H9 (cell line): ENCODE results near the gene MYO5B. TPM values are rescaled to one million over a fixed set of nuclear protein-coding genes. Genes with fewer than 3 reads are reported as not detected.

Experiments used
- DNase-seq: peaks from one replicate; pipeline ENCODE4 v3.0.0-alpha.2; 2017
- H2AFZ ChIP-seq: one replicate; pipeline ENCODE4 v1.6.1; 2013; ENCODE audit warnings: mild to moderate bottlenecking, low read length, control low read depth, moderate library complexity
- H2AK5ac ChIP-seq: 2 replicates; pipeline ENCODE4 v1.6.1; 2013; ENCODE audit warnings: low read length, control low read depth, mixed read lengths; ENCODE audit not compliant: insufficient read length
- H2BK120ac ChIP-seq: one replicate; pipeline ENCODE4 v1.6.1; 2013; ENCODE audit warnings: low read depth, mild to moderate bottlenecking, low read length, control low read depth, inconsistent platforms; ENCODE audit not compliant: poor library complexity, severe bottlenecking
- H2BK12ac ChIP-seq: 2 replicates; pipeline ENCODE4 v1.6.1; 2013; ENCODE audit warnings: low read length, control low read depth, mixed read lengths, low read depth; ENCODE audit not compliant: insufficient read length
- H2BK15ac ChIP-seq: 2 replicates; pipeline ENCODE4 v1.6.1; 2013; ENCODE audit warnings: low read depth, low read length, control low read depth
- H2BK20ac ChIP-seq: one replicate; pipeline ENCODE4 v1.6.1; 2013; ENCODE audit warnings: low read depth, mild to moderate bottlenecking, low read length, control low read depth, inconsistent platforms; ENCODE audit not compliant: poor library complexity, severe bottlenecking
- H2BK5ac ChIP-seq: 2 replicates; pipeline ENCODE4 v1.6.1; 2013; ENCODE audit warnings: low read length, control low read depth, mixed read lengths; ENCODE audit not compliant: insufficient read length
- H3K14ac ChIP-seq: 2 replicates; pipeline ENCODE4 v1.6.1; 2013; ENCODE audit warnings: low read length, control low read depth; ENCODE audit not compliant: insufficient read depth
- H3K18ac ChIP-seq: 2 replicates; pipeline ENCODE4 v1.6.1; 2013; ENCODE audit warnings: low read depth, mild to moderate bottlenecking, mixed read lengths, low read length, control low read depth; ENCODE audit not compliant: insufficient read length
- H3K23ac ChIP-seq: 2 replicates; pipeline ENCODE4 v1.6.1; 2013; ENCODE audit warnings: low read length, control low read depth, mixed read lengths, low read depth; ENCODE audit not compliant: insufficient read length
- H3K23me2 ChIP-seq: 2 replicates; pipeline ENCODE4 v1.6.1; 2013; ENCODE audit warnings: low read depth, mild to moderate bottlenecking, mixed read lengths, low read length, control low read depth; ENCODE audit not compliant: insufficient read length, poor library complexity, severe bottlenecking
- H3K27ac ChIP-seq: 2 replicates; pipeline ENCODE4 v1.5.1; 2013; ENCODE audit warnings: low read length, control low read depth, mixed read lengths, low read depth; ENCODE audit not compliant: insufficient read length
- H3K27me3 ChIP-seq: 2 replicates; pipeline ENCODE4 v1.6.1; 2013; ENCODE audit warnings: low read length, control low read depth, inconsistent platforms; ENCODE audit not compliant: insufficient read depth
- H3K4ac ChIP-seq: 2 replicates; pipeline ENCODE4 v1.6.1; 2013; ENCODE audit warnings: low read depth, mild to moderate bottlenecking, control low read depth, inconsistent platforms, low read length, moderate library complexity
- H3K4me1 ChIP-seq: 2 replicates; pipeline ENCODE4 v1.6.1; 2013; ENCODE audit warnings: low read length, control low read depth, inconsistent platforms; ENCODE audit not compliant: insufficient read depth
- H3K4me2 ChIP-seq: 2 replicates; pipeline ENCODE4 v1.6.1; 2013; ENCODE audit warnings: low read length, control low read depth, mixed read lengths; ENCODE audit not compliant: insufficient read length, insufficient read depth
- H3K56ac ChIP-seq: 2 replicates; pipeline ENCODE4 v1.6.1; 2013; ENCODE audit warnings: low read depth, mild to moderate bottlenecking, mixed read lengths, low read length, control low read depth; ENCODE audit not compliant: insufficient read length
- H3K79me1 ChIP-seq: 2 replicates; pipeline ENCODE4 v1.6.1; 2013; ENCODE audit warnings: low read depth, mild to moderate bottlenecking, moderate library complexity, low read length, control low read depth, inconsistent platforms; ENCODE audit not compliant: insufficient read depth, poor library complexity, severe bottlenecking
- H3K79me2 ChIP-seq: 2 replicates; pipeline ENCODE4 v1.6.1; 2013; ENCODE audit warnings: low read length, control low read depth, inconsistent platforms; ENCODE audit not compliant: insufficient read depth
- H3K9ac ChIP-seq: 2 replicates; pipeline ENCODE4 v1.6.1; 2013; ENCODE audit warnings: low read length, control low read depth, mixed read lengths; ENCODE audit not compliant: insufficient read length; ENCODE audit errors: extremely low read depth
- H3K9me3 ChIP-seq: one replicate; pipeline ENCODE4 v1.6.1; 2013; ENCODE audit warnings: low read depth, low read length, inconsistent platforms; ENCODE audit not compliant: control insufficient read depth
- H3T11ph ChIP-seq: one replicate; pipeline ENCODE4 v1.6.1; 2013; ENCODE audit warnings: mild to moderate bottlenecking, low read length, control low read depth, inconsistent platforms
- H4K20me1 ChIP-seq: one replicate; pipeline ENCODE4 v1.6.1; 2013; ENCODE audit not compliant: control insufficient read depth, insufficient read length, insufficient read depth
- H4K5ac ChIP-seq: 2 replicates; pipeline ENCODE4 v1.6.1; 2013; ENCODE audit warnings: low read depth, mild to moderate bottlenecking, mixed read lengths, low read length, control low read depth; ENCODE audit not compliant: insufficient read length
- H4K8ac ChIP-seq: replicated peaks from 2 replicates; pipeline ENCODE4 v1.6.1; 2013; ENCODE audit warnings: low read length, control low read depth, mixed read lengths, low read depth; ENCODE audit not compliant: insufficient read length
- H4K91ac ChIP-seq: 2 replicates; pipeline ENCODE4 v1.6.1; 2013; ENCODE audit warnings: low read depth, mild to moderate bottlenecking, moderate library complexity, mixed read lengths, low read length, control low read depth; ENCODE audit not compliant: insufficient read length
- H3K27ac Mint-ChIP-seq, 3 experiments: 2 replicates in 2 of 3; 3 replicates in 1 of 3; pipeline ENCODE4 v1.8.0; 2020 to 2021; ENCODE audit warnings: mixed read lengths in 3 of 3, mild to moderate bottlenecking in 1 of 3, moderate library complexity in 1 of 3
- H3K27me3 Mint-ChIP-seq: 2 replicates; pipeline ENCODE4 v1.8.0; 2021; ENCODE audit warnings: low read depth, mild to moderate bottlenecking, moderate library complexity, mixed read lengths
- H3K36me3 Mint-ChIP-seq, 3 experiments: 2 replicates in 2 of 3; 3 replicates in 1 of 3; pipeline ENCODE4 v1.8.0; 2020 to 2021; ENCODE audit warnings: low read depth in 3 of 3, mixed read lengths in 3 of 3; ENCODE audit not compliant: insufficient read depth in 1 of 3
- H3K4me1 Mint-ChIP-seq, 2 experiments: 2 replicates each; pipeline ENCODE4 v1.8.0; 2020; ENCODE audit warnings: mixed read lengths in 2 of 2
- H3K4me3 Mint-ChIP-seq, 2 experiments: 2 replicates in 1 of 2; 3 replicates in 1 of 2; pipeline ENCODE4 v1.8.0; 2020 to 2021; ENCODE audit warnings: mild to moderate bottlenecking in 2 of 2, mixed read lengths in 2 of 2, moderate library complexity in 1 of 2
- H3K9me3 Mint-ChIP-seq, 2 experiments: 2 replicates in 1 of 2; 3 replicates in 1 of 2; pipeline ENCODE4 v1.8.0; 2020; ENCODE audit warnings: mild to moderate bottlenecking in 2 of 2, mixed read lengths in 2 of 2, moderate library complexity in 1 of 2
- WGBS: extraction: QIAGEN DNeasy Blood & Tissue Kit; methylation state at CpG from one replicate; pipeline ENCODE4 v1.1.7; 2013; ENCODE audit warnings: missing lambda C conversion rate, low lambda C conversion rate, mixed read lengths; ENCODE audit not compliant: insufficient read length; ENCODE audit errors: extremely low coverage; 5-methylcytosine and 5-hydroxymethylcytosine counted together
- total RNA-seq: library from RNA; stranded (reverse); gene quantifications from 2 replicates; pipeline ENCODE4 v1.2.1, GENCODE V29; 2021
- TF ChIP-seq, protein P1 (sequence below): fragments of 200-600 bp; sonication (generic); conservative IDR thresholded peaks from 3 replicates; pipeline ENCODE4 v1.8.0; 2021; ENCODE audit warnings: antibody characterized with exemption, mild to moderate bottlenecking

MYO5B gene
- total RNA-seq, 1 experiment from 2014 or later, result 9.3 TPM

GRCh38 chr18:49842656-49843055 is 352.3 kb downstream of the MYO5B start:
- Histone ChIP-seq H3K4ac (no peak overlapping the region), H4K5ac (no peak overlapping the region), H2AK5ac (no peak overlapping the region), H2BK12ac (no peak overlapping the region), H3K56ac (no peak overlapping the region), H4K8ac (no peak overlapping the region), H3K4me2 (no peak overlapping the region), H3K79me2 (no peaks in the 10 kb centered on the region), H3K27ac (no peak overlapping the region), H3K4me1 (no peaks in the 10 kb centered on the region), H2AFZ (no peak overlapping the region), H2BK5ac (no peak overlapping the region), H3K27me3 (no peaks in the 10 kb centered on the region), H3K23me2 (no peaks in the 10 kb centered on the region), H2BK120ac (no peak overlapping the region), H3K23ac (no peak overlapping the region), H4K91ac (no peak overlapping the region), H3K79me1 (no peaks in the 10 kb centered on the region), H3K9ac (no peak overlapping the region), H2BK15ac (no peak overlapping the region), H2BK20ac (no peak overlapping the region), H3K18ac (no peak overlapping the region), H3K9me3 (no peaks in the 10 kb centered on the region), H4K20me1 (no peaks in the 10 kb centered on the region), H3T11ph (no peak overlapping the region), H3K14ac (no peak overlapping the region)
- Mint-ChIP-seq H3K4me3 (no peak overlapping the region), H3K9me3 (no peaks in the 10 kb centered on the region), H3K27ac (no peak overlapping the region), H3K4me1 (peaks cover 29 to 31% of the 10 kb centered on the region in 2 experiments), H3K27me3 (no peaks in the 10 kb centered on the region; the same call in 1 of the 2 replicates), H3K36me3 (no peaks in the 10 kb centered on the region; a peak in 1 of 7 replicates)
- DNase-seq, result no peak
- no CpG with 5 or more reads among the region's 4 CpGs for WGBS
- TF ChIP-seq, protein P1, sequence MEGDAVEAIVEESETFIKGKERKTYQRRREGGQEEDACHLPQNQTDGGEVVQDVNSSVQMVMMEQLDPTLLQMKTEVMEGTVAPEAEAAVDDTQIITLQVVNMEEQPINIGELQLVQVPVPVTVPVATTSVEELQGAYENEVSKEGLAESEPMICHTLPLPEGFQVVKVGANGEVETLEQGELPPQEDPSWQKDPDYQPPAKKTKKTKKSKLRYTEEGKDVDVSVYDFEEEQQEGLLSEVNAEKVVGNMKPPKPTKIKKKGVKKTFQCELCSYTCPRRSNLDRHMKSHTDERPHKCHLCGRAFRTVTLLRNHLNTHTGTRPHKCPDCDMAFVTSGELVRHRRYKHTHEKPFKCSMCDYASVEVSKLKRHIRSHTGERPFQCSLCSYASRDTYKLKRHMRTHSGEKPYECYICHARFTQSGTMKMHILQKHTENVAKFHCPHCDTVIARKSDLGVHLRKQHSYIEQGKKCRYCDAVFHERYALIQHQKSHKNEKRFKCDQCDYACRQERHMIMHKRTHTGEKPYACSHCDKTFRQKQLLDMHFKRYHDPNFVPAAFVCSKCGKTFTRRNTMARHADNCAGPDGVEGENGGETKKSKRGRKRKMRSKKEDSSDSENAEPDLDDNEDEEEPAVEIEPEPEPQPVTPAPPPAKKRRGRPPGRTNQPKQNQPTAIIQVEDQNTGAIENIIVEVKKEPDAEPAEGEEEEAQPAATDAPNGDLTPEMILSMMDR, result no peak
